ENCODE results near the gene DAP3.

GRCh38 chr1:155715777-155716176, 26.9 kb downstream of the DAP3 start:
- TF ChIP-seq EZH2 (IDR thresholded peaks at IDR 0.05; ENCODE audit: borderline replicate concordance, low read length), result no peak
- no peak for TF ChIP-seq CTCF (IDR thresholded peaks at IDR 0.05; ENCODE audit: low read length)
